Measurements from ENCODE around the gene PTPRN2.

Gene PTPRN2

GRCh38 chr7:157529768-157530560 lies 1057.7 kb downstream of the PTPRN2 start:
- TF ChIP-seq CTCF (IDR thresholded peaks at IDR 0.05; ENCODE audit: low read depth, low read length, missing control alignments), result no peak
- no peak overlapping the region for H3K4me3 ChIP-seq (ENCODE audit: low read depth, low read length)
- DNase-seq (ENCODE audit: low read depth), result no peak

GRCh38 chr7:157528785-157529341 lies 1058.8 kb downstream of the PTPRN2 start:
- no peak for TF ChIP-seq CTCF (IDR thresholded peaks at IDR 0.05; ENCODE audit: low read depth, low read length, missing control alignments)
- DNase-seq (ENCODE audit: low read depth), result no peak
- no peak overlapping the region for H3K4me3 ChIP-seq (ENCODE audit: low read depth, low read length)

GRCh38 chr7:157527686-157528085 lies 1059.9 kb downstream of the PTPRN2 start:
- no peak for TF ChIP-seq CTCF (IDR thresholded peaks at IDR 0.05; ENCODE audit: low read depth, low read length, missing control alignments)
- no peak overlapping the region for H3K4me3 ChIP-seq (ENCODE audit: low read depth, low read length)
- DNase-seq (ENCODE audit: low read depth), result no peak

GRCh38 chr7:157526913-157527634 lies 1060.5 kb downstream of the PTPRN2 start:
- H3K4me3 ChIP-seq (ENCODE audit: low read depth, low read length), result no peak overlapping the region
- DNase-seq (ENCODE audit: low read depth), result no peak
- TF ChIP-seq CTCF (IDR thresholded peaks at IDR 0.05; ENCODE audit: low read depth, low read length, missing control alignments), result no peak

- TF ChIP-seq CTCF (IDR thresholded peaks at IDR 0.05; ENCODE audit: low read depth, low read length, missing control alignments), result no peak
- no peak for DNase-seq (ENCODE audit: low read depth)
- no peak overlapping the region for H3K4me3 ChIP-seq (ENCODE audit: low read depth, low read length)
These were observed 1061.4 kb downstream of the PTPRN2 start for GRCh38 chr7:157526005-157526912.

- no peak overlapping the region for H3K4me3 ChIP-seq (ENCODE audit: low read depth, low read length)
- TF ChIP-seq CTCF (IDR thresholded peaks at IDR 0.05; ENCODE audit: low read depth, low read length, missing control alignments), result no peak
- DNase-seq (ENCODE audit: low read depth), result no peak
These were observed 1062.1 kb downstream of the PTPRN2 start for GRCh38 chr7:157525491-157525915.
